Stimulated activated naive CD8-positive, alpha-beta T cell treated with anti-CD3 and anti-CD28 coated beads, Interleukin-15, Interleukin-2, amounts not matched to agents 100 U/mL and 50 U/mL, for 24 hours (primary cell): ENCODE data around the gene NEK10.

Experiments
- ATAC-seq: fragments of 150-1000 bp; cut with Tn5 transposase; one replicate; pipeline ENCODE4 v1.10.0; 2021
- DNase-seq: peaks from one replicate; pipeline ENCODE4 v3.0.0; 2021

NEK10 gene

GRCh38 chr3:27060336-27060735, 308.8 kb downstream of the NEK10 start:
- no peak for DNase-seq
- no peak for ATAC-seq
